Activated CD8-positive, alpha-beta T cell treated with anti-CD3 and anti-CD28 coated beads for 36 hours (primary cell): ENCODE measurements around the gene ALG6. TPM values are rescaled to one million over a fixed set of nuclear protein-coding genes. Genes with fewer than 3 reads are reported as not detected.

Experiments
- ATAC-seq: fragments of 200-7000 bp; cut with Tn5 transposase; one replicate; pipeline ENCODE4 v1.10.0; 2021; ENCODE audit warnings: mild to moderate bottlenecking, moderate library complexity
- CTCF ChIA-PET: fragments of 350-600 bp; sonication (Branson Sonifier 250); formaldehyde crosslinking; loops from one replicate; lab custom pipeline; 2021; ENCODE audit warnings: antibody characterized with exemption; lab: Charles Lee
- POLR2A ChIA-PET: fragments of 350-600 bp; sonication (Branson Sonifier 250); formaldehyde crosslinking; loops from one replicate; lab custom pipeline; 2021; ENCODE audit warnings: antibody characterized with exemption; lab: Charles Lee
- DNase-seq: peaks from one replicate; pipeline ENCODE4 v3.0.0-alpha.2; 2020
- H3K27ac Mint-ChIP-seq: one replicate; pipeline ENCODE4 v1.8.0; 2021; ENCODE audit warnings: mild to moderate bottlenecking, mixed read lengths
- H3K27me3 Mint-ChIP-seq: one replicate; pipeline ENCODE4 v1.8.0; 2021; ENCODE audit warnings: mixed read lengths
- H3K36me3 Mint-ChIP-seq: one replicate; pipeline ENCODE4 v1.8.0; 2021; ENCODE audit warnings: low read depth, mixed read lengths
- H3K4me1 Mint-ChIP-seq: one replicate; pipeline ENCODE4 v1.8.0; 2021; ENCODE audit warnings: low read depth, mixed read lengths
- H3K4me3 Mint-ChIP-seq: one replicate; pipeline ENCODE4 v1.8.0; 2021; ENCODE audit warnings: mild to moderate bottlenecking, moderate library complexity, mixed read lengths
- H3K9me3 Mint-ChIP-seq: one replicate; pipeline ENCODE4 v1.8.0; 2021; ENCODE audit warnings: mixed read lengths
- CTCF ChIP-seq: fragments of 200-600 bp; IDR thresholded peaks from one replicate; pipeline ENCODE4 v1.8.0; 2022; ENCODE audit warnings: antibody characterized with exemption, mild to moderate bottlenecking
- intact Hi-C: fragments of 100-400 bp; cut with micrococcal nuclease; formaldehyde crosslinking; loops from one replicate; pipeline ENCODE4 v1.10.0; 2022
- total RNA-seq, 2 experiments: library from RNA; stranded (reverse); gene quantifications; one replicate each; pipeline ENCODE4 v1.2.3, GENCODE V29; 2021

The ALG6 gene
- total RNA-seq, 2 experiments from 2014 or later, result 15.1 to 17.7 TPM

DNA sequence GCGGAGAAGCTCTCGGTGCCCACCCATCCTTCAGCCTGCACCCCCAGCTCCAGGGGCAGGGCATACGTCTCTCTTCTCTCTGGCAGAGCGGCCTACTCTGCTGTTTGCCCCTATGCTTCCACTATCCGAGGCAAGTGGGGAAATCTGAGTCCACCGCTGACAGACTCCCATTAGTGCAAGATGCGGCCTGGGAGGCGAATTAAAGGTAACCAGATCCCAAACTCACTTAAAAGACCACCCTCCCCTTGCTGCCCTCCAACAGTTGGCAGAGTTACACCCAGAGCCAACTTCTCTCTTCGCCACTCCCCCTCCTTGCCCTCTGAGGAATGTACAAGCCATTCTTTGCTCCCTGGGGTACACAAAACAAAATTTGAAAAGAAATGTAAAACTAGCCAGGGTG lies 38.6 kb upstream of the ALG6 start:
- peaks cover 18% of the 10 kb centered on the region for H3K4me1 Mint-ChIP-seq
- POLR2A ChIA-PET, result no interaction called here
- no peak for DNase-seq
- no peak for ATAC-seq
- peaks cover 7% of the 10 kb centered on the region for H3K9me3 Mint-ChIP-seq
- CTCF ChIA-PET, result interaction anchor here (1.1 to 5.2 kb wide), 4 partner anchors 8 to 107 kb away, joined by 4 to 39 read pairs (median 6); no protein-coding TSS in a partner anchor
- TF ChIP-seq CTCF, result no peak
- no peak overlapping the region for H3K27ac Mint-ChIP-seq
- intact Hi-C loops, result loop anchor here (5.0 to 10.0 kb wide), 2 partner anchors 114 to 196 kb away; partner anchors contain the start of genes EFCAB7 and ITGB3BP
- peaks cover 65% of the 10 kb centered on the region for H3K27me3 Mint-ChIP-seq
- H3K4me3 Mint-ChIP-seq, result no peak overlapping the region
- H3K36me3 Mint-ChIP-seq, result peaks cover 13% of the 10 kb centered on the region

GRCh38 chr1:63329621-63330330 lies 37.7 kb upstream of the ALG6 start:
- Mint-ChIP-seq H3K4me3 (no peak overlapping the region), H3K9me3 (peaks cover 7% of the 10 kb centered on the region), H3K4me1 (peaks cover 16% of the 10 kb centered on the region), H3K27me3 (peaks cover 63% of the 10 kb centered on the region), H3K36me3 (peaks cover 11% of the 10 kb centered on the region), H3K27ac (no peak overlapping the region)
- TF ChIP-seq CTCF, result no peak
- intact Hi-C loops, result loop anchor here (5.0 to 10.0 kb wide), 2 partner anchors 113 to 195 kb away; partner anchors contain the start of genes EFCAB7 and ITGB3BP
- ATAC-seq (no peak), DNase-seq (no peak)
- ChIA-PET CTCF (interaction anchor here (0.7 to 5.2 kb wide), 3 partner anchors 11 to 1382 kb away, joined by 3 to 39 read pairs (median 28); no protein-coding TSS in a partner anchor), POLR2A (interaction anchor here (1.0 to 1.5 kb wide), 2 partner anchors 9 to 11 kb away, joined by 3 to 5 read pairs; no protein-coding TSS in a partner anchor)

GRCh38 chr1:63330331-63330916 lies 37.0 kb upstream of the ALG6 start:
- peaks cover 7% of the 10 kb centered on the region for H3K9me3 Mint-ChIP-seq
- intact Hi-C loops, result no loop called here
- peaks cover 67% of the 10 kb centered on the region for H3K27me3 Mint-ChIP-seq
- no peak overlapping the region for H3K4me3 Mint-ChIP-seq
- TF ChIP-seq CTCF, result no peak
- no peak overlapping the region for H3K27ac Mint-ChIP-seq
- H3K4me1 Mint-ChIP-seq, result peaks cover 16% of the 10 kb centered on the region
- peaks cover 11% of the 10 kb centered on the region for H3K36me3 Mint-ChIP-seq
- CTCF ChIA-PET, result interaction anchor here (3.9 kb wide), 1 partner anchor 12 kb away, joined by 28 read pairs; no protein-coding TSS in a partner anchor
- POLR2A ChIA-PET, result interaction anchor here (1.0 to 1.5 kb wide), 2 partner anchors 10 to 12 kb away, joined by 3 to 5 read pairs; no protein-coding TSS in a partner anchor
- DNase-seq (no peak), ATAC-seq (no peak)

- Mint-ChIP-seq H3K9me3 (no peaks in the 10 kb centered on the region), H3K4me3 (no peak overlapping the region), H3K27me3 (peaks cover 12% of the 10 kb centered on the region), H3K4me1 (no peaks in the 10 kb centered on the region), H3K36me3 (no peaks in the 10 kb centered on the region), H3K27ac (no peak overlapping the region)
- DNase-seq (no peak), ATAC-seq (no peak)
- TF ChIP-seq CTCF, result no peak
- POLR2A ChIA-PET, result interaction anchor here (1.7 kb wide), 1 partner anchor 10 kb away, joined by 4 read pairs; no protein-coding TSS in a partner anchor
- intact Hi-C loops, result no loop called here
- CTCF ChIA-PET, result no interaction called here
Observed at GRCh38 chr1:63342402-63342801, 25.0 kb upstream of the ALG6 start.
